Ascending aorta (tissue), 2 donors: ENCODE results near the gene HIVEP2. TPM values are rescaled to one million over a fixed set of nuclear protein-coding genes. Genes with fewer than 3 reads are reported as not detected.

ENCODE experiments used
- DNase-seq, 2 donors: peaks; one replicate each; pipeline ENCODE4 v3.0.0-alpha.2; 2019; ENCODE audit warnings: low spot score in 2 of 2
- H3K27ac ChIP-seq, 2 donors: fragments of 200-600 bp; sonication (generic); one replicate each; pipeline ENCODE4 v1.5.1; 2016 to 2017; ENCODE audit warnings: mild to moderate bottlenecking in 1 of 2
- H3K27me3 ChIP-seq: fragments of 200-600 bp; sonication (generic); one replicate; pipeline ENCODE4 v1.5.1; 2017
- H3K36me3 ChIP-seq, 2 donors: fragments of 200-600 bp; sonication (generic); one replicate each; pipeline ENCODE4 v1.5.1; 2016
- H3K4me1 ChIP-seq, 2 donors: fragments of 200-600 bp; sonication (generic); one replicate each; pipeline ENCODE4 v1.5.1; 2016 to 2017; ENCODE audit warnings: mild to moderate bottlenecking in 1 of 2
- H3K4me3 ChIP-seq, 2 donors: fragments of 200-600 bp; sonication (generic); one replicate each; pipeline ENCODE4 v1.5.1; 2016 to 2017; ENCODE audit warnings: mild to moderate bottlenecking in 1 of 2
- H3K9me3 ChIP-seq, 2 donors: fragments of 200-600 bp; sonication (generic); one replicate each; pipeline ENCODE4 v1.5.1; 2016
- CTCF ChIP-seq, 3 experiments: fragments of 200-600 bp in 2 of 3; fragments of 450-650 bp in 1 of 3; sonication (generic) in 2 of 3; IDR thresholded peaks; one replicate each; pipeline ENCODE4 v1.5.1; 2016 to 2019; ENCODE audit warnings: antibody characterized with exemption in 3 of 3, mild to moderate bottlenecking in 1 of 3, moderate library complexity in 1 of 3
- intact Hi-C: fragments of 100-400 bp; cut with DNase I; formaldehyde crosslinking; loops from one replicate; pipeline ENCODE4 v1.15.1; 2023
- total RNA-seq: library from RNA; depleted of rRNA; stranded (reverse); fragments of >200 nt; gene quantifications from one replicate; pipeline ENCODE4 v1.1.0, GENCODE V29; 2016

Gene HIVEP2
- total RNA-seq, 1 donor from 2014 or later = 14.5 TPM

DNA sequence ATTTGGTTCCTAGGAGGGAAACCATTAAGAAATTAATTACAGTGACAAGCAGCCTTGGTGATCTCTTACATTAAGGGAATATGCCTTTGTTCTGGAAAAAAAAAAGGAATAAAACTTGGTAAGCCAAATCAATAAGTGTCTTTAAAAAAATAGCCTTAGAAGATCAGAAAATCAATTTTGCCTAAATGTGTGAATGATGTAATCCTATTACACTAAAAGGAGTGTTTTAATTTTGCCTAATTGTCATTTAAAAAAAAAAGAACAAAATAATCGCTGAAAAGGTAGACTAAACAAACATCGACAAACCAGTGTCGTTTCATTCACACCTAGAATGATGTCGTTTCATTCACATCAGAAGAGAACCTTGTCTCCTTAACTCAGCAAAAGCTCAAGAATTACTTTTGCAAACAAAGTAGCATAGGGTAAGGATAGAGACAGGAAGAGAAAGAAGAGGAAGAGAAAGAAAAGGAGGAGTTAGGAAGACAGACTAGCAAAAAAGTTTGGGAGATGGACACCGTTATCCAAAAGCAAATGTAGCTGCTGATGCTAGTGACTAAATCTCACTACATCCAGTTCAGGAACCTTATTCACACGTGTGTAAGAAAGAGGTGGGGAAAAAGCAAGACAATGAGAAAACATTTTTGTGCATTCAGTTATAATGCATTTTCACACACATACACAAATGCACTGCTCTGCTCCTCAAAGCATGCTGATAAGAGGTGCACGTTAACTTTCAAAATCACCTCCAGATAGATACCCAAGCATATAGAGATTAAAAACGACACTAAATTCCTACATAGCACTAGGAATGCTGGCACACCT lies 60.6 kb downstream of the HIVEP2 start:
- Histone ChIP-seq H3K4me3 (peak overlapping the region; percentile 48 to 60), H3K36me3 (no peaks in the 10 kb centered on the region), H3K4me1 (peaks cover 0 to 15% of the 10 kb centered on the region in 2 donors), H3K27ac (peak overlapping the region; percentile 52 to 60), H3K27me3 (no peaks in the 10 kb centered on the region), H3K9me3 (no peaks in the 10 kb centered on the region)
- intact Hi-C loops = loop anchor here (1.0 to 5.0 kb wide), 7 partner anchors 38 to 523 kb away; no protein-coding TSS in a partner anchor
- no peak for TF ChIP-seq CTCF (IDR thresholded peaks at IDR 0.05)
- DNase-seq = no peak

DNA sequence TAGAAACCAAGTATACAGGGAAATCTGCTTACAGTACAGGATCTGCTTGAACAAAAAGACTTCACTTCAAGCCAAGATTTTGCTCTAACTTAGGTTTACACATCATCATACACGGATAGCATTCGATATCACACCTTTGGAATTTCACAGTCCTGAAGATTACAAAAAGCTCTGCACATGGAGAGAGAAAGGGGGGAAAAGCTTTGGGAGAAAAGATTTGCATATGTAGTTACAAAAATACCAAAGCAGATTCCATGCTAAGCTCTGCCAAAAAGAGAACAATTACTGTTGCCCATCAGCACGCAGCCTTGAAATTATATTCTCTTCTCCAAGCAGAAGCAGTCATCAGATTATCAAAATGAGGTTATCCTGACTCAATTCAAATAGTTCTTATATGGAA lies 62.0 kb downstream of the HIVEP2 start:
- peaks cover 0 to under 1% of the 10 kb centered on the region in 2 donors for H3K9me3 ChIP-seq
- TF ChIP-seq CTCF (IDR thresholded peaks at IDR 0.05) = no peak
- no peaks in the 10 kb centered on the region for H3K36me3 ChIP-seq
- no peak overlapping the region for H3K27ac ChIP-seq
- no peak overlapping the region for H3K4me3 ChIP-seq
- DNase-seq = no peak
- no peaks in the 10 kb centered on the region for H3K27me3 ChIP-seq
- intact Hi-C loops = no loop called here
- peaks cover 0 to 15% of the 10 kb centered on the region in 2 donors for H3K4me1 ChIP-seq

GRCh38 chr6:142881761-142882160 lies 63.2 kb downstream of the HIVEP2 start:
- no peak for DNase-seq
- H3K27ac ChIP-seq = no peak overlapping the region
- peaks cover 0 to 8% of the 10 kb centered on the region in 2 donors for H3K9me3 ChIP-seq
- peaks cover 0 to 15% of the 10 kb centered on the region in 2 donors for H3K4me1 ChIP-seq
- no peak for TF ChIP-seq CTCF (IDR thresholded peaks at IDR 0.05)
- H3K27me3 ChIP-seq = no peaks in the 10 kb centered on the region
- intact Hi-C loops = no loop called here
- no peak overlapping the region for H3K4me3 ChIP-seq
- H3K36me3 ChIP-seq = no peaks in the 10 kb centered on the region

DNA sequence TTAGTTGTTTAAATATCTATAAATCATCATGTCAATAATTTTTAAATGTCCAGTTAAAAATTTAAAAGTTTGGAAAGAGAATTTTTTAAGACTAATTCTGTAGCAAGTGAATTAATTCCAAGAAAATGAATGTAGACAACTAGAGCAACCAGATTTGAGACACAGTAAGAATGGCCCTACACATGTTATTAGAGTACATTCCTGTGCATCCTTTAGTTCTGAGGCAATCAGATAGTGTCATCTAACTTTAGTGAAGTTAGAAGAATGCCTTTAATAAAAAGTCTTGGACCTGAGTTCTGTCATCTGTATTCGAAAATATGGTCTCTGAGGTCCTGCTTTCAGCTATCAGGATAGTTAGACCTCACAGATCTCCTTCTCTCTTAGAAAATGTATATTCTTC lies 63.7 kb downstream of the HIVEP2 start:
- TF ChIP-seq CTCF (IDR thresholded peaks at IDR 0.05) = no peak
- Histone ChIP-seq H3K9me3 (peaks cover 0 to 8% of the 10 kb centered on the region in 2 donors), H3K4me1 (peaks cover 0 to 14% of the 10 kb centered on the region in 2 donors), H3K27ac (no peak overlapping the region), H3K36me3 (no peaks in the 10 kb centered on the region), H3K27me3 (no peaks in the 10 kb centered on the region), H3K4me3 (no peak overlapping the region)
- no peak for DNase-seq
- intact Hi-C loops = no loop called here

GRCh38 chr6:142880201-142880600 lies 64.8 kb downstream of the HIVEP2 start:
- TF ChIP-seq CTCF (IDR thresholded peaks at IDR 0.05) = no peak
- Histone ChIP-seq H3K9me3 (peaks cover 0 to 8% of the 10 kb centered on the region in 2 donors), H3K27me3 (no peaks in the 10 kb centered on the region), H3K4me3 (no peak overlapping the region), H3K4me1 (peaks cover 0 to 9% of the 10 kb centered on the region in 2 donors), H3K36me3 (no peaks in the 10 kb centered on the region), H3K27ac (no peak overlapping the region)
- DNase-seq = no peak
- intact Hi-C loops = no loop called here
